OCI-M1 (cell line): ENCODE data around the gene WDR73.
A peak's percentile ranks its signal among the peaks of the same experiment; 100 is the strongest.
"Not testable (repeated sequence)": the region's sequence is repeated elsewhere in the genome, so short reads cannot be mapped to it uniquely, and the experiment has no call there.

ENCODE experiments used
- DNase-seq: peaks from one replicate; lab custom pipeline; 2025; lab: John Stamatoyannopoulos, UW

Gene WDR73

GRCh38 chr15:84657748-84658079 lies 3.6 kb upstream of the WDR73 start:
- DNase-seq = no peak

GRCh38 chr15:84656972-84657371 lies 2.9 kb upstream of the WDR73 start:
- DNase-seq = no peak

GRCh38 chr15:84654689-84655453 lies 788 bp upstream of the WDR73 start:
- peak; percentile 81 for DNase-seq

GRCh38 chr15:84653584-84653909 lies 536 bp downstream of the WDR73 start:
- DNase-seq = no peak

GRCh38 chr15:84649706-84650105 lies 4.4 kb downstream of the WDR73 start:
- no peak for DNase-seq

- DNase-seq = no peak
Measured at GRCh38 chr15:84648539-84648938, 5.5 kb downstream of the WDR73 start.

GRCh38 chr15:84647726-84648125 lies 6.4 kb downstream of the WDR73 start:
- DNase-seq = no peak

- DNase-seq = no peak
Measured at GRCh38 chr15:84645997-84646396, 8.1 kb downstream of the WDR73 start.

- no peak for DNase-seq
Measured at GRCh38 chr15:84645496-84645895, 8.6 kb downstream of the WDR73 start.

GRCh38 chr15:84643838-84644237 lies 10.2 kb downstream of the WDR73 start:
- no peak for DNase-seq

GRCh38 chr15:84642640-84643039 lies 11.4 kb downstream of the WDR73 start:
- not testable (repeated sequence) for DNase-seq

- DNase-seq = not testable (repeated sequence)
Measured at GRCh38 chr15:84641871-84642270, 12.2 kb downstream of the WDR73 start.

GRCh38 chr15:84638103-84638502 lies 16.0 kb downstream of the WDR73 start:
- DNase-seq = peak; percentile 36

- no peak for DNase-seq
Measured at GRCh38 chr15:84634228-84634837, 19.8 kb downstream of the WDR73 start.

- DNase-seq = peak; percentile 70
Measured at GRCh38 chr15:84633311-84634227, 20.5 kb downstream of the WDR73 start.

- peak; percentile 51 for DNase-seq
Measured at GRCh38 chr15:84631706-84632272, 22.3 kb downstream of the WDR73 start.

GRCh38 chr15:84629033-84629432 lies 25.1 kb downstream of the WDR73 start:
- DNase-seq = no peak

- no peak for DNase-seq
Measured at GRCh38 chr15:84625123-84625522, 29.0 kb downstream of the WDR73 start.

- no peak for DNase-seq
Measured at GRCh38 chr15:84624359-84624758, 29.7 kb downstream of the WDR73 start.

GRCh38 chr15:84621358-84621979 lies 32.6 kb downstream of the WDR73 start:
- DNase-seq = no peak

GRCh38 chr15:84620626-84621025 lies 33.5 kb downstream of the WDR73 start:
- no peak for DNase-seq

GRCh38 chr15:84616235-84616634 lies 37.8 kb downstream of the WDR73 start:
- no peak for DNase-seq
